ENCODE measurements around the gene ARHGAP18.

DNA sequence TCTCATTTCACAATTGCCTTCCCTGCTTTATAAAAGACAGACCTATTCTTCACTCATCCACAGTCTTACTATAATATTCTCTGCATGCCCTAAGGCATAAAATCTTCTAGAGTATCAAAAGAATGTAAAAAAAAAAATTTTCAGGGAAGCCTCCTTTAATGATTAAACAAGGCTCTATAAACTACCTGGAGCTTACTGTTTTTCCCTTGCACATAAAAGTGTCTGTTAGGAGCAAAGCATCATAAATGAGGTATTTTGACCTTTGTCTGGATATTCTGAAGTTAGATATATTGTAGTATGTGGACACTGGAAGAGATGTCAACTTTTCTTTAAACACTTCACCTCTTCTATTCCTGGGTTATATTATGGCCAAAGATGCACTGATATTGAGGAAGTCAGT lies 97.5 kb downstream of the ARHGAP18 start:
- TF ChIP-seq POLR2A (IDR thresholded peaks at IDR 0.05; ENCODE audit: low read depth) (no peak), POLR2AphosphoS5 (IDR thresholded peaks at IDR 0.05) (no peak)

Measured in esophagus muscularis mucosa (tissue), 2 donors.